Panc1 (cell line): ENCODE data around the gene FAM83F.

ENCODE experiments used
- POLR2AphosphoS5 ChIP-seq: IDR thresholded peaks from 2 replicates; pipeline ENCODE4 v1.6.1; 2012; ENCODE audit warnings: mild to moderate bottlenecking, low read depth, low read length, moderate library complexity
- TCF7L2 ChIP-seq: IDR thresholded peaks from 2 replicates; pipeline ENCODE4 v1.6.1; 2011; ENCODE audit warnings: mild to moderate bottlenecking, low read depth, low read length, inconsistent platforms
- TF ChIP-seq, protein P1 (sequence below): fragments of 450-650 bp; IDR thresholded peaks from 2 replicates; pipeline ENCODE4 v1.5.1; 2017; ENCODE audit warnings: mild to moderate bottlenecking
- TF ChIP-seq, protein P2 (sequence below), 2 experiments: IDR thresholded peaks; 2 replicates each; pipeline ENCODE4 v1.6.1; 2011 to 2012; ENCODE audit warnings: low read depth in 2 of 2, control low read depth in 1 of 2, low read length in 1 of 2, mild to moderate bottlenecking in 1 of 2, moderate library complexity in 1 of 2; ENCODE audit not compliant: insufficient read depth in 1 of 2

- TF ChIP-seq, protein P1, sequence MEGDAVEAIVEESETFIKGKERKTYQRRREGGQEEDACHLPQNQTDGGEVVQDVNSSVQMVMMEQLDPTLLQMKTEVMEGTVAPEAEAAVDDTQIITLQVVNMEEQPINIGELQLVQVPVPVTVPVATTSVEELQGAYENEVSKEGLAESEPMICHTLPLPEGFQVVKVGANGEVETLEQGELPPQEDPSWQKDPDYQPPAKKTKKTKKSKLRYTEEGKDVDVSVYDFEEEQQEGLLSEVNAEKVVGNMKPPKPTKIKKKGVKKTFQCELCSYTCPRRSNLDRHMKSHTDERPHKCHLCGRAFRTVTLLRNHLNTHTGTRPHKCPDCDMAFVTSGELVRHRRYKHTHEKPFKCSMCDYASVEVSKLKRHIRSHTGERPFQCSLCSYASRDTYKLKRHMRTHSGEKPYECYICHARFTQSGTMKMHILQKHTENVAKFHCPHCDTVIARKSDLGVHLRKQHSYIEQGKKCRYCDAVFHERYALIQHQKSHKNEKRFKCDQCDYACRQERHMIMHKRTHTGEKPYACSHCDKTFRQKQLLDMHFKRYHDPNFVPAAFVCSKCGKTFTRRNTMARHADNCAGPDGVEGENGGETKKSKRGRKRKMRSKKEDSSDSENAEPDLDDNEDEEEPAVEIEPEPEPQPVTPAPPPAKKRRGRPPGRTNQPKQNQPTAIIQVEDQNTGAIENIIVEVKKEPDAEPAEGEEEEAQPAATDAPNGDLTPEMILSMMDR, result no peak
- TF ChIP-seq POLR2AphosphoS5 (no peak), TCF7L2 (no peak)
- TF ChIP-seq, protein P2, sequence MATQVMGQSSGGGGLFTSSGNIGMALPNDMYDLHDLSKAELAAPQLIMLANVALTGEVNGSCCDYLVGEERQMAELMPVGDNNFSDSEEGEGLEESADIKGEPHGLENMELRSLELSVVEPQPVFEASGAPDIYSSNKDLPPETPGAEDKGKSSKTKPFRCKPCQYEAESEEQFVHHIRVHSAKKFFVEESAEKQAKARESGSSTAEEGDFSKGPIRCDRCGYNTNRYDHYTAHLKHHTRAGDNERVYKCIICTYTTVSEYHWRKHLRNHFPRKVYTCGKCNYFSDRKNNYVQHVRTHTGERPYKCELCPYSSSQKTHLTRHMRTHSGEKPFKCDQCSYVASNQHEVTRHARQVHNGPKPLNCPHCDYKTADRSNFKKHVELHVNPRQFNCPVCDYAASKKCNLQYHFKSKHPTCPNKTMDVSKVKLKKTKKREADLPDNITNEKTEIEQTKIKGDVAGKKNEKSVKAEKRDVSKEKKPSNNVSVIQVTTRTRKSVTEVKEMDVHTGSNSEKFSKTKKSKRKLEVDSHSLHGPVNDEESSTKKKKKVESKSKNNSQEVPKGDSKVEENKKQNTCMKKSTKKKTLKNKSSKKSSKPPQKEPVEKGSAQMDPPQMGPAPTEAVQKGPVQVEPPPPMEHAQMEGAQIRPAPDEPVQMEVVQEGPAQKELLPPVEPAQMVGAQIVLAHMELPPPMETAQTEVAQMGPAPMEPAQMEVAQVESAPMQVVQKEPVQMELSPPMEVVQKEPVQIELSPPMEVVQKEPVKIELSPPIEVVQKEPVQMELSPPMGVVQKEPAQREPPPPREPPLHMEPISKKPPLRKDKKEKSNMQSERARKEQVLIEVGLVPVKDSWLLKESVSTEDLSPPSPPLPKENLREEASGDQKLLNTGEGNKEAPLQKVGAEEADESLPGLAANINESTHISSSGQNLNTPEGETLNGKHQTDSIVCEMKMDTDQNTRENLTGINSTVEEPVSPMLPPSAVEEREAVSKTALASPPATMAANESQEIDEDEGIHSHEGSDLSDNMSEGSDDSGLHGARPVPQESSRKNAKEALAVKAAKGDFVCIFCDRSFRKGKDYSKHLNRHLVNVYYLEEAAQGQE (IDR thresholded peaks at IDR 0.05; ENCODE audit: insufficient read depth in 1 of 2, low read depth in 2 of 2, low read length in 1 of 2), result no peak
Observed at GRCh38 chr22:40056559-40056958, 61.8 kb downstream of the FAM83F start.
